Hematopoietic multipotent progenitor cell treated with erythropoietin and hydrocortisone succinate and interleukin-3 and kit ligand, for 4 days (in vitro differentiated cells): Measurements from ENCODE around the gene RANBP17.
"Not testable (repeated sequence)": the region's sequence is repeated elsewhere in the genome, so short reads cannot be mapped to it uniquely, and the experiment has no call there.

ENCODE experiments used
- DNase-seq: peaks from one replicate; pipeline ENCODE4 v3.0.0-alpha.2; 2015

RANBP17 gene

GRCh38 chr5:170960567-170960966, 98.7 kb downstream of the RANBP17 start:
- DNase-seq = peak; percentile 4

DNA sequence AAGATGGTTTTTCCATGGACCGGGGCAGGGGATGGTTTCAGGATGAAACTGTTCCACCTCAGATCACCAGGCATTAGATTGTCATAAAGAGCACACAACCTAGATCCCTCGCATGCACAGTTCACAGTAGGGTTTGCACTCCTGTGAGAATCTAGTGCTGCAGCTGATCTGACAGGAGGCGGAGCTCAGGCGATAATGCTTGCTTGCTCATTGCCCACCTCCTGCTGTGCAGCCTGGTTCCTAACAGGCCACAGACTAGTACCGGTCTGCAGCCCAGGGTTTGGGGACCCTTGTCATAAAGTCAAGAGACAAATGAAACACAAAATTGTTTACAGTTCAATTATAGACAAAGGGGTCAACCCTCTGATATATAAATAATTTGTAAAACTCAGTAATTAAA, 101.7 kb downstream of the RANBP17 start:
- no peak for DNase-seq

DNA sequence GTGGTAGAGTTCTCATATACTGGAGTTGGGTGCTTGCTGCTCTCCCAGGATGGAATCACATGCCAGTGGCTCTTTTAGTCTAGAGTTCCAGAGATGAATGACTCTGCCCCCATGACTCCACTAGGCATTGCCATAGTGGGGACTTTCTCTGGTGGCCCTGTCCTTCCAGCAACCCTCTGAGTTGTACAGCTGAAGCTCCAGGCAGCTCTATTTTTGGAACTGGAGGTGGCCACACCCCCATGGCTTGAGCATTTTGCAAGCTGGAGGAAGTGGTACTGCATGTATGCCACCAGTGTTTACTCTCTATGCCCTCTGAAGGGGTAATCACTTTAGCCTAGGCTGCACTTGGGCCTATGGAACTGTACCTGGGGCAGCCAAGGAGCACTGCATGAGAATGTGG, 112.6 kb downstream of the RANBP17 start:
- DNase-seq = peak; percentile 8

DNA sequence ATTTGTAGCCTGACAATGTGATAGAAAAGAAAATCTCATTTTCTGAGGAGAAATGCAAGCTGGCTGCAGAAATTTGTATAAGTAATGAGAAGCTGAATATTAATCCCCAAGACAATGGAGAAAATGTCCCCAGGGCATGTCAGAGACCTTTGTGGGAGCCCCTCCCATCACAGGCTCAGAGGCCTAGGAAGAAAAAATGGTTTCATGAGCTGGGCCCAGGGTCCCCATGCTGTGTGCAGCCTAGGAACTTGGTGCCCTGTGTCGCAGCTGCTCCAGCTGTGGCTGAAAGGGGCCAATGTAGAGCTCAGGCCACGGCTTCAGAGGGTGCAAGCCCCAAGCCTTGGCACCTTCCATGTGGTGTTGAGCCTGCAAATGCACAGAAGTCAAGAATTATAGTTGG, 118.4 kb downstream of the RANBP17 start:
- DNase-seq = not testable (repeated sequence)

GRCh38 chr5:170985486-170985885, 123.7 kb downstream of the RANBP17 start:
- DNase-seq = no peak

- peak; percentile 53 for DNase-seq
These were observed 124.8 kb downstream of the RANBP17 start for GRCh38 chr5:170986598-170986997.

GRCh38 chr5:170993476-170993875, 131.7 kb downstream of the RANBP17 start:
- no peak for DNase-seq

- peak; percentile 13 for DNase-seq
These were observed 148.3 kb downstream of the RANBP17 start for GRCh38 chr5:171010086-171010485.

GRCh38 chr5:171010816-171011215, 149.0 kb downstream of the RANBP17 start:
- peak; percentile 32 for DNase-seq

DNA sequence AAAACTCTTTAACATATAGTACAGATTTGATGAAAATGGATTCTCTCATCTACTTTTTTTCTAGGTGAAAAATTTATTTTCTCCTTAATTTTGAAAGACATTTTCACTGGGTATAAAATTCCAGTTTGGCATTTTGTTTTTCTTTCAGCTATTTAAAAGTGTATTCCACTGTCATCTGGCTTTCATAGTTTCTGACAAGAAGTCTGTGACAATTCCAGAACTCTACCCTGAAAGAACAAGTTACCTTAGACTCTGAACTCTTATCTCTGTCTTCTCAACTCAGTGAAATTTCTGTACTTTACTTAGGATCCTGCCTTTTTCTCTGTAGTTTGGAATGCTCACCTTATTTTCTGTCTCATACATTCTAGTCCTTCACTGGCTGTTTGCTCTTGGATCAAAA, 161.7 kb downstream of the RANBP17 start:
- DNase-seq = no peak

DNA sequence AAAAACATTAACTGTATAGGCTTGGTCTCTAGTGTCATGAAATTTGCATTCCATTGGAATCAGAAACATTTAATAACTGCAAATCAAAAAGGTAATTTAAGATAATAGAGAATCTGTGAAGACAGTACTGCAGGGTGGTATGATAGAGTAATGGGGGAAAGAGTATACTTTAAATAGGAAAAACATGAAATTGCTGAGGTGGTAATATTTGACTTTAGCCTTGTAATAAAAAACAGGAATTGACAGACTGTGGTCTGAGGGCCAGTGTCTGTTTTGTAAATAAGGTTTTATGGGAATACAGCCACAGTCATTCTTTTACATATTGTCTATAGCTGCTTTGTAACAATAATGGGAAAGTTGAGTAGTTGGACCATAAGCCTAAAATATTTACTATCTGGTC, 162.3 kb downstream of the RANBP17 start:
- DNase-seq = no peak

DNA sequence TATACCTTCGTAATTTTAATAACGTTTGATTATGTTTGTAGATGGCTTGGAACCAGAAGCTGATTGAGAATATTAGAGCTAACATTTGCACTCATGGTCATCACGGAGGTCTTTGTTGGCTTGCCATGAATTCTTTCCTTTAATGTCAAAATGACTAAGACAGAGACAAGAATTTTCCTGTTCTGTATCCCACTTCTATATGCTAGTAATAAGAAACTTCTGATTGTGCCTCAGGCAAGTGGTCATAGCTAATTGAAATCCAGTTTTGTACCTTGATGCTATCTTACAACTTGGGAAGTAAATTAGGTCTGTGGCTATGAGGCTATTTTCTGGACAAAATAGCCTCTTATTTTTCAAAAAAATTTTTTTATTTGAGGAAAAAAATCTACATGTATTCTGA, 167.6 kb downstream of the RANBP17 start:
- no peak for DNase-seq

- no peak for DNase-seq
These were observed 170.2 kb downstream of the RANBP17 start for GRCh38 chr5:171031977-171032376.

- DNase-seq = no peak
These were observed 170.7 kb downstream of the RANBP17 start for GRCh38 chr5:171032435-171032973.

DNA sequence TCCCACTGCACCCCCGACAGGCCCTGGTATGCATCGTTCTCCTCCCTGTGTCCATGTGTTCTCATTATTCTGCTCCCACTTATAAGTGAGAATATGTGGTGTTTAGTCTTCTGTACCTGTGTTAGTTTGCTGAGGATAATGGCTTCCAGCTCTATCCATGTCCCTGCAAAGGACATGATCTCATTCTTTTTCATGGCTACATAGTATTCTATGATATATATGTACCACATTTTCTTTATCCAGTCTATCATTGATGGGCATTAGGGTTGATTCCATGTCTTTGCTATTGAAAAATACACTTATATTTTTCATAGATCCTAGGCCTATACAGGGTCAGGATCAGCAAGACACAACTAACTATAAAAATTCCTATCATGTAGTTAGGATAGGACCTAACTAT, 180.1 kb downstream of the RANBP17 start:
- DNase-seq = not testable (repeated sequence)

DNA sequence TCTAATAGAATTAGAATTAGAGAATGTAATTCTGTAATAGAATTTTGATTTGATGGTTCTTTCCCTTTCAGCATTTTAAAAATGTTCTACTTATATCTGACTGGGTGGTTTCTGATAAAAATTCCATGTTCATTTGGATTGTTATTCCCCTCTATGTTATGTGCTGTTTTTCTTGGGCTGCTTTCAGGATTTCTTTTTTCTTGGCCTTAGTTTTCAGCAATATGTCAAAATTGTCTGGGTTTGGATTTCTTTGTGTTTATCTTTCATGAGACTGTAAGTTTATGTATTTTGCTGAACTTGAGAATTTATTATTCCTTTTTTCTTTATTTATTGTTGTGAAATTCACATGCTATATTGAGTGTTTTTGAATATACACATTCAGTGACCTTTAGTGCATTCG, 189.1 kb downstream of the RANBP17 start:
- no peak for DNase-seq

GRCh38 chr5:171055875-171056454, 194.1 kb downstream of the RANBP17 start:
- DNase-seq = peak; percentile 15

DNA sequence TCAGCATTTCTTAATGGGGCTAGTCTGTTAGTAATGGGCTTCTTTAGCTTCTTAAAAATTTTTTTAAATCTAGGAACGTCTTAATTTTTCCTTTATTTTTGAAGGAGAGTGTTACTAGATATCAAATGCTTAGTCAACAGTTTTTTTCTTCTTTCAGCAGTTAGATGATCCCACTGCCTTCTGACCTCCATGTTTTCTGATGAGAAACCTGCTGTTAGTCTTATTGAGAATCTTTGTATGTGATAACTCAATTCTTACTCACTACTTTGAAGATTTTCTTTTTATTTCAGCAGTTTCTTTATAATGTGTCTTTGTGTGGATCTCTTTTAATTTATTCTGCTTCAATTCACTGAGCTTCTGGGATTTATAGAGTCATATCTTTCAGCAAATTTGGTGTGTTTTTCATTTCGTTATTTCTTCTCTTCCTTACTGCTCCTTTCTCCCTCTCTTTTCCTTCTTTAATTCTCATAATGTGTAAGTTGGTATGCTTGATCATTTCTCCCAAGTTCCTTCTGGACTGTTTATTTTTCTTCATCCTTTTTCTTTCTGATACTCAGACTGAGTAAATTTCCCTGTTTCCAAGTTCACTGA, 205.8 kb downstream of the RANBP17 start:
- no peak for DNase-seq

DNA sequence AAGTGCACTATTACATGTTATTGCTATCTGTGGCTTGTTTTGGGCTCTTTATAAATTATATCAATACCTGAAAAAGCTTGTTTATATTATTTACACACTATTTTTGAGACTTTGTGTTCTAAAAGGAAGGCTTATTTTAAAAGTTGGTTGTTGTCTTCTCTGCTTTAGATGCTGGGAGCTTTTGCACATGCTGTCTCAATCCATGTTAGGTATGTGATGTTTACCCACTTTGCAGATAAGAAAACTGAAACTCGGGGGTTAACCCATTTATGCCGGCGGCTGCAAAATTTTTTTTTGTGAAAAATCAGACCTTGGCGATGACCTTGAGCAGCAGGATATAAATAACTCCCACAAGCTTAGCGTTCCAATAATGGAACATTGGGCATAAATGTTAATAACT, 212.9 kb downstream of the RANBP17 start:
- DNase-seq = no peak

GRCh38 chr5:171080186-171080938, 218.5 kb downstream of the RANBP17 start:
- DNase-seq = no peak

- DNase-seq = no peak
These were observed 219.5 kb downstream of the RANBP17 start for GRCh38 chr5:171081319-171081718.

GRCh38 chr5:171092194-171092593, 230.4 kb downstream of the RANBP17 start:
- DNase-seq = no peak

DNA sequence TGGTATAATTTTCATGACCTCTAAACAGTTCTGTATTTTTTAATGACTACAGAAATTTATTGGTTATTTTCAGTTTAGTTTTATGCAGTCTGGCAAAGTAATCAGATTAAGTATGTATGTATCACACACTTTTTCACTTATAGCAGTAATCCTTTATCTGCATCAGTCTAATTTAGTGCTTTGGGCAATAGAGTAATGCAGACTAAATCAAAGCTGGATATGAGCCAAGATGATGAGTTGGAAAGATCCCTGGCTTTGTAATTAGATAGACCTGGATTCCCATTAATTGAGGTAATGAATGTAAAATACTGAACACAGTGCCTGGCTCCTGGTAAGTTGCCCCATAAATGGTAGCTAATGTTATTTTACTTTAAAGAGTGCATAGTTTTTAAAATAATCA, 231.8 kb downstream of the RANBP17 start:
- no peak for DNase-seq

GRCh38 chr5:171094356-171094755, 232.5 kb downstream of the RANBP17 start:
- DNase-seq = no peak
